Hepatocyte (in vitro differentiated cells): Measurements from ENCODE around the gene ADGRE1.
"Not testable (repeated sequence)": the region's sequence is repeated elsewhere in the genome, so short reads cannot be mapped to it uniquely, and the experiment has no call there.

ENCODE experiments used
- EZH2 ChIP-seq: fragments of 200-600 bp; sonication (generic); IDR thresholded peaks from 2 replicates; pipeline ENCODE4 v1.6.1; 2016; ENCODE audit warnings: antibody characterized with exemption, mild to moderate bottlenecking, borderline replicate concordance
- EZH2phosphoT487 ChIP-seq: fragments of 200-600 bp; sonication (generic); IDR thresholded peaks from one replicate; pipeline ENCODE4 v1.6.1; 2018; ENCODE audit warnings: antibody characterized with exemption, mild to moderate bottlenecking, low read depth, moderate library complexity; ENCODE audit not compliant: unreplicated experiment, severe bottlenecking
- TF ChIP-seq, protein P1 (sequence below): fragments of 200-600 bp; sonication (generic); IDR thresholded peaks from 2 replicates; pipeline ENCODE4 v1.5.1; 2016; ENCODE audit warnings: antibody characterized with exemption, mild to moderate bottlenecking; ENCODE audit not compliant: poor library complexity

- TF ChIP-seq EZH2phosphoT487, EZH2: not testable (repeated sequence)
- TF ChIP-seq, protein P1, sequence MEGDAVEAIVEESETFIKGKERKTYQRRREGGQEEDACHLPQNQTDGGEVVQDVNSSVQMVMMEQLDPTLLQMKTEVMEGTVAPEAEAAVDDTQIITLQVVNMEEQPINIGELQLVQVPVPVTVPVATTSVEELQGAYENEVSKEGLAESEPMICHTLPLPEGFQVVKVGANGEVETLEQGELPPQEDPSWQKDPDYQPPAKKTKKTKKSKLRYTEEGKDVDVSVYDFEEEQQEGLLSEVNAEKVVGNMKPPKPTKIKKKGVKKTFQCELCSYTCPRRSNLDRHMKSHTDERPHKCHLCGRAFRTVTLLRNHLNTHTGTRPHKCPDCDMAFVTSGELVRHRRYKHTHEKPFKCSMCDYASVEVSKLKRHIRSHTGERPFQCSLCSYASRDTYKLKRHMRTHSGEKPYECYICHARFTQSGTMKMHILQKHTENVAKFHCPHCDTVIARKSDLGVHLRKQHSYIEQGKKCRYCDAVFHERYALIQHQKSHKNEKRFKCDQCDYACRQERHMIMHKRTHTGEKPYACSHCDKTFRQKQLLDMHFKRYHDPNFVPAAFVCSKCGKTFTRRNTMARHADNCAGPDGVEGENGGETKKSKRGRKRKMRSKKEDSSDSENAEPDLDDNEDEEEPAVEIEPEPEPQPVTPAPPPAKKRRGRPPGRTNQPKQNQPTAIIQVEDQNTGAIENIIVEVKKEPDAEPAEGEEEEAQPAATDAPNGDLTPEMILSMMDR = not testable (repeated sequence)
Observed at GRCh38 chr19:6869151-6869882, 18.1 kb upstream of the ADGRE1 start.
